Thyroid gland (tissue), 4 donors: ENCODE results near the gene DLGAP3.

Experiments used
- CTCF ChIP-seq, 6 experiments: fragments of 200-600 bp in 3 of 6; fragments of 450-650 bp in 3 of 6; sonication (generic) in 3 of 6; IDR thresholded peaks; one replicate each; pipeline ENCODE4 v1.5.1; 2016 to 2019; ENCODE audit warnings: antibody characterized with exemption in 6 of 6, mild to moderate bottlenecking in 2 of 6, inconsistent platforms in 1 of 6, moderate library complexity in 1 of 6
- POLR2A ChIP-seq, 2 donors: fragments of 450-650 bp; IDR thresholded peaks; one replicate each; pipeline ENCODE4 v1.6.1; 2017; ENCODE audit warnings: antibody characterized with exemption in 2 of 2, mild to moderate bottlenecking in 2 of 2, moderate library complexity in 1 of 2

GRCh38 chr1:34975771-34976170 lies 46.3 kb upstream of the DLGAP3 start:
- TF ChIP-seq CTCF (IDR thresholded peaks at IDR 0.05) (no peak), POLR2A (IDR thresholded peaks at IDR 0.05) (no peak)
